Measurements from ENCODE around the gene IGFN1.

DNA sequence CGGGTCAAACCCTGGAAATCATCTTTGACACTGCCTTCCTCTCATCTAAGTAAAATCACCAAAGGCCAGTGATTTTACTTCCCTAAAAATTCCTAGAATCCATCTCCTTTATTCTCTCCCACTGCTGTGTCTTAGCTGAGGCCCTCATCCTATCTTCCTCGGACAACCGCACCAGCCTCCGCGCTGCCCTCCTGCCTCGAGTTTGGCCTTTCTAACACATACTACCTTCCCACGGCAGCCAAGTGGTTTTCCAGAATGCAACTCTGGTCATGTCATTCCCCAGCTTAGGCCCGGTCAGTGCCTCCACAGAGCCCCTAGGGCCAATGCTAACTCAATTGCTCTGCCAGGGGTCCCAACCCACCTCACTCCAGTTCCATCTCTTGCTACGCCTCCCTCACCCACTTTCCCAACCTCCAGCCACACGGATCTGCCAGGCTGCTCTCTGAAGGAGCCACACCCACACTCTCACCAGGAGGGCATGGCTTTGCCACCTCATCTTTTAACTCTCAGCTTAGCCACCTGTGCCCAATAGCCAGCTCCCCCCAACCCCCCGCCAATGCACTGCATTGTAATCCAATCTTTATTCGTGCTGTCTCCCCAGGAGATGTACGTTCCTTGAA, 43.1 kb upstream of the IGFN1 start:
- TF ChIP-seq, protein P1, sequence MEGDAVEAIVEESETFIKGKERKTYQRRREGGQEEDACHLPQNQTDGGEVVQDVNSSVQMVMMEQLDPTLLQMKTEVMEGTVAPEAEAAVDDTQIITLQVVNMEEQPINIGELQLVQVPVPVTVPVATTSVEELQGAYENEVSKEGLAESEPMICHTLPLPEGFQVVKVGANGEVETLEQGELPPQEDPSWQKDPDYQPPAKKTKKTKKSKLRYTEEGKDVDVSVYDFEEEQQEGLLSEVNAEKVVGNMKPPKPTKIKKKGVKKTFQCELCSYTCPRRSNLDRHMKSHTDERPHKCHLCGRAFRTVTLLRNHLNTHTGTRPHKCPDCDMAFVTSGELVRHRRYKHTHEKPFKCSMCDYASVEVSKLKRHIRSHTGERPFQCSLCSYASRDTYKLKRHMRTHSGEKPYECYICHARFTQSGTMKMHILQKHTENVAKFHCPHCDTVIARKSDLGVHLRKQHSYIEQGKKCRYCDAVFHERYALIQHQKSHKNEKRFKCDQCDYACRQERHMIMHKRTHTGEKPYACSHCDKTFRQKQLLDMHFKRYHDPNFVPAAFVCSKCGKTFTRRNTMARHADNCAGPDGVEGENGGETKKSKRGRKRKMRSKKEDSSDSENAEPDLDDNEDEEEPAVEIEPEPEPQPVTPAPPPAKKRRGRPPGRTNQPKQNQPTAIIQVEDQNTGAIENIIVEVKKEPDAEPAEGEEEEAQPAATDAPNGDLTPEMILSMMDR (IDR thresholded peaks at IDR 0.05) = no peak
- TF ChIP-seq POLR2A (IDR thresholded peaks at IDR 0.05) = no peak

Data from esophagus squamous epithelium (tissue), 4 donors.